ENCODE results near the gene WWP2.
"Not testable (repeated sequence)": the region's sequence is repeated elsewhere in the genome, so short reads cannot be mapped to it uniquely, and the experiment has no call there.

The WWP2 gene

DNA sequence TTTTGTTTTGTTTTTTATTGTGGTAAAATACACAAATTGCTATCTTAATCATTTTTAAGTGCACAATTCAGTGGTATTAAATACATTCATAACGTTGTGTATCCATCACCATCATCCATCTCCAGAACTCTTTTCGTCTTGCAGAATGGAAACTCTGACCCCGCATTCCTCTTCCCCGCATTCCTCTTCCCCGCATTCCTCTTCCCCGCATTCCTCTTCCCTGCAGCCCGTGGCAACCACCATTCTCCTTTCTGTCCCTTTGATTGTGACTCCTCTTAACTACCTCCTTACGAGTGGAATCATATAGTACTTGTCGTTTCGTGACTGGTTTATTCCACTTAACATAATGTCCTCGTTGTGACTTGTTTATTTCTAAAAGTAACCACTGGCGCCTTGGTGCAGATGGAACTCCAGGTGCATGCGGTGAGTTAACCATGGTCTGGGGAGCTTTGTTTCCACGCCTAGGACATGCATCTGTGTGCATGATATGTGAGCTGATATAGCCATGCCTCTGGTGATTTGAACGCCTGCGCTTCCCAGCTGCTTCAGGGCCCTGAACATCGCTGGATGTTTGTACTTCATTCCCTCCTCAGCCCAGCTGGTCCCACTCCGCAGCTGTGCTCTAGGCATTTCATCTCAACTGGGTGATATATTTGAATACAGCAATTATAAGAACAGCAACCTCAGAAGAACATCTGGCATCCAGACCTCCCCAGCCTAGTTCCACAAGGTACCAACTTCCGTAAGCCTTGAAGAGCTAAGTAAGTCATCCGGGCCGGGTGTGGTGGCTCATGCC is 181.3 kb downstream of the WWP2 start:
- not testable (repeated sequence) for DNase-seq (ENCODE audit: low spot score)

DNA sequence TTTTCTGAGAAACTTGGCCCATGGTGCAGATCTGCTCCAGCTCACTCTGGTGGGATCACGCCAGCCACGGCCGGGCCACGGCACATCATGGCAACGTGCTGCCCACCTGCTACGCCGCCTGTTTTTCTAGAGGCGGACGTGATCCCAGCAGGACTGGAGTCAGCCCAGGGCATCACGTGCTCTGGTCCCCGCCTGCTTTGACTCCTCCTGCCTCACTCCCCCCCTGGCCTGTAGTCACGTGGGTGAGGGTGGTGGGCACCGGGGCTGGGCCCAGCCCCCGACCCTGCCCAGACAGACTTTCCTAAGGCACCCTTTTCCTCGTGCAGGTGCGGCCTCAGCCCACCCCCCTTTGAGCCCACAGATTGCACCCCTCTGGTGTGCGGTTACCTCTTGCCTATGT is 188.3 kb downstream of the WWP2 start:
- DNase-seq (ENCODE audit: low spot score): not testable (repeated sequence)

DNA sequence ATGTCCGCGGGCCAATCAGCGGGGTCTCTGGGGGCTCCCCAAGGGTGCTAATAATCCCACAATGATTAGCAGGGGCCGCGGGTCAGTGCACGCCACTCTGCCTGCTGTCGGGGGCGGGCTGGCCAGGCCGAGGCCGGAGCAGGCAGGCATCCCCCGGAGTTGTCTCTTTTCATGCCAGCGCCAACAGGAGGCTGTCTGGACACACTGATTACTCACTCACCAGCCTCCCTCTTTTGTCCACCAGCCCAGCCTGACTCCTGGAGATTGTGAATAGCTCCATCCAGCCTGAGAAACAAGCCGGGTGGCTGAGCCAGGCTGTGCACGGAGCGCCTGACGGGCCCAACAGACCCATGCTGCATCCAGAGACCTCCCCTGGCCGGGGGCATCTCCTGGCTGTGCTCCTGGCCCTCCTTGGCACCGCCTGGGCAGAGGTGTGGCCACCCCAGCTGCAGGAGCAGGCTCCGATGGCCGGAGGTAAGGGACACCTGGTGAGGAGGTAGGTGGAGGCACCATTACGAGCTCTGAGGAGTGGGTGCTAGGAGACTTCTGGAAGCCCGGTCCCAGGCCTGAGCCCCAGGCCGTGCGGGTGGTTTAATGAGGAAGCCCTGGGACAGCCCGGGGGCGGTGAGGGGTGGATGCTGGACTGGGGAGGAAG is 189.0 kb downstream of the WWP2 start, which contains the start of gene CLEC18A:
Gene CLEC18A (plus strand): TSS at position 318 of the 655 bp plus-strand sequence. CDS start 33 bp downstream, at position 351.
- DNase-seq (ENCODE audit: low spot score): not testable (repeated sequence)

DNA sequence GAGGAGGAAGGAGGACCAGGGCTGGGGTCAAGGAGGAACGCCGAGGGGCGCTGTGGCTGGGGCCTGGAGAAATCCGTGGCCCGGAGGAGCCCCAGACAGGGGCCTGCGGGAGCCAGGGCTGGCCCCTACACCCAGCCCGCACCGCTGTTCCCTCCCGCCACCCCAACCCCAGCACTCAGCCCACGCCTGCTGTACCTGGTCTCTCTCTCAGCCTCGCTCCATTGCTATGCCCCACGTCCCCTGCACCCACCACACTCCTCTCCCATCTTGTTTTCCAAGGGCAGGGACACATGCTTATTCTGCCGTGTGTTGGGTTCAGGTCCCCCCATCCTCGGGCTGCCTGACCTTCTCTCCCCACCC is 189.5 kb downstream of the WWP2 start:
- not testable (repeated sequence) for DNase-seq (ENCODE audit: low spot score)

DNA sequence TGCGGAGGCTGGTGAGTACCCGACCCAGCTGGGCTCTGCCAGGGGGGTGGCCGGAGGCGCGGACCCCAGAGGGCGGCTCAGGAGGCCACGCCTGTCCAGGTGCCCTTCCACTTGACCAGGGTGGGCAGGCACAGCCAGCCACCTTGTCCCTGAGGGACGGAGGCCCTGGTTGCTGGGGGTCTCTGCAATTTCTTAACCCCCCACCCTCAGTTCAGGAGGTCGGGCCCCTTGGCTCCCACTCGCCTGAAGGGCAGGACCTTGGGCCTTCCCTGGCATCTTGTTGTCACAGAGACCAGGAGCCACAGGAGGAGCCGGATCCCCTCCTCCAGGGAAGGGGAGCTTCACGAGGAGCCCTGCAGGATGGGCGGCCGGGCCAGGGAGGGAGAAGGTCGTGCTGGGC is 190.0 kb downstream of the WWP2 start:
- not testable (repeated sequence) for DNase-seq (ENCODE audit: low spot score)

DNA sequence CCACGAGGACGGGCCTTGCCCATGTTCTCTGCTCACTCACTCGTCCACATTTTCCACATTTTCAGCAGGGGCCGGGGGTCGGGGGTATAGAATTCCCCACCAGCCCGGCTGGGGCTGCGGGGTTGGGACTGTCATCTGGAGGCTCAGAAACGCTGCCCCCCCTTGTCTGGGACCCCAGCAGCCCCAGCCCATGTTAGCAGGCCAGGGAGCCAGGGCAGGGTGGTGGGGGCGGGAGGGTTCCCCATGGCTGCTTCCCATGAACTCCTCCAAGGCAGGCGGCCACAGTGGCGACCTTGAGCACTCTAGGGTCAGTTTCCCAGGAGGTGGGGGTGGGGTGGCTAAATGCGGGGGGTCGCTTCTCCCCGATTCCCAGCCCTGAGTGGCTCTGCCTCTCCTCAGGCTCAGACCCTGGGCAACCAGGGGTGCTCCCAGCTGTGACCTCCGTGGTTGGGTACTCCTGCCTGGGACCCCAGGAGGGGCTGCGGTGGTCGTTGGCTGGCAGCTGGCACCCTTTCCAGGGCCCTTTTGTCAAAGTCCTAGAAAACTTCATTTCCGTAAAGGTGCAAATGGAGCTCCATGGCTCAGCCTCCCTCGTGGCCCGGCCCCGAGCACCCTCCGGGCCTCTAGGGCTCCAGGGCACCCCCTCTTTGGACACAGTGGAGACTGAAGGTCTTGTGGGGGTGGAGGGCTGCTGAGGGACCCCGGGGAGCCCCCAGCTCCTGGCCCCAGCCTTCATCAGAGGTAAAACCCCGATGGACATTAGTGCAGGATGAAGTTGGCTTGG is 190.6 kb downstream of the WWP2 start:
- DNase-seq (ENCODE audit: low spot score): not testable (repeated sequence)

DNA sequence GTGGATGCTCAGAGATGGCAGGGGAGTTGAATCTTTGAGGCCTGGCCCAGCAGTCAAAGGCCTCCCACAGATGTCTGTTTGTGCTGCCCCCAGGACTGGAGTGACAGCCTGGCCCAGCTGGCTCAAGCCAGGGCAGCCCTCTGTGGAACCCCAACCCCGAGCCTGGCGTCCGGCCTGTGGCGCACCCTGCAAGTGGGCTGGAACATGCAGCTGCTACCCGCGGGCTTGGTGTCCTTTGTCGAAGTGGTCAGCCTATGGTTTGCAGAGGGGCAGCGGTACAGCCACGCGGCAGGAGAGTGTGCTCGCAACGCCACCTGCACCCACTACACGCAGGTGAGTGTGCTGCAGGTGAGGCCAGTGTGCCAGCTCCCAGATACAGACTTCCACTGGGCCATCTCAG is 192.1 kb downstream of the WWP2 start:
- DNase-seq (ENCODE audit: low spot score): not testable (repeated sequence)

DNA sequence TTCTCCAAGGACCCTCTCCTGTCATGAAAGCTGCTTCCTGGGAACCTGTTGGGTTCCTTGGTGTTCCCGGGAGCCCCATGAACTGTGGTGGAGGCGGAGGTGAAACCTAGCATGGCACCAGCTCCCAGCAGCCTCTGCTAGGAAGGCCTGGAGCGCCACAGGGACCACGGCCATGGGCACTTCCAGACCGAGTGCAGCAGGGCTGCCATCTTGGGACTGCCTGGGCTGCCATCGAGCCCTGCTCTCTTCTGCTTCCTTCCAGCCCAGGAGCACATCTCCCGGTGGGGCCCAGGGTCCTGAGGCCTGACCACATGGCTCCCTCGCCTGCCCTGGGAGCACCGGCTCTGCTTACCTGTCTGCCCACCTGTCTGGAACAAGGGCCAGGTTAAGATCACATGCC is 201.2 kb downstream of the WWP2 start:
- not testable (repeated sequence) for DNase-seq (ENCODE audit: low spot score)

DNA sequence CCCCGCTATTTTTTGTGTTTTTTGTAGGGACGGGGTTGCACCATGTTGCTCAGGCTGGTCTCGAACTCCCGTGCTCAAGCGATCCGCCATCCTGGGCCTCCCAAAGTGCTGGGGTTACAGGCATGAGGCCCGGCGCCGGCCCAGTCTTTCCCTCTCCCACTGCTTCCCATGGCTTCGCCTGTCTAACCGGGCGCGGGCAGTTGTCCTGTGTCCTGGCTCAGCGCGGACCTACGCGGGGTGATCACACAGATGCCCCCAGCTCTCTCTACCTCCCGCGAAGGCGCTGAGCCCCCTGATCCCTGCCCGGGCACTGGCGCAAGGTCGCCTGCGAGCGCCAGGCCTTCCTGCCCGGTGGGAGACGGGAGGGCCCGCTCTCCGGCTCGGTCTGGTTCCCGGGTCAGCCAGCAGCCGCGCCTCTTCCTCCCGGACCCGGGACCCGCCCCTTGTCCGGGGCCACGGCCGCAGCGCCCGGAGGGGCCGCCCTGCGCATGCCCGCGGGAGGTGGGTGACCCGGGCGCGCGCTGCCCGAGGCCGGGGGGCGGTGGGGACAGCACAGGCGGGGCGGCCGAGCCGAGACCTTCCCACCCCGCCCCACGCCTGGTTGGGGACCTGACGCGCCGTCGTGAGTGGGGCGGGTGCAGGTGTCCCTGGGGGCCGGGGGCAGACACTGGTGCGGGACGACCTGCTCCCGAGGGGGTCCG is 203.0 kb downstream of the WWP2 start:
- not testable (repeated sequence) for DNase-seq (ENCODE audit: low spot score)

DNA sequence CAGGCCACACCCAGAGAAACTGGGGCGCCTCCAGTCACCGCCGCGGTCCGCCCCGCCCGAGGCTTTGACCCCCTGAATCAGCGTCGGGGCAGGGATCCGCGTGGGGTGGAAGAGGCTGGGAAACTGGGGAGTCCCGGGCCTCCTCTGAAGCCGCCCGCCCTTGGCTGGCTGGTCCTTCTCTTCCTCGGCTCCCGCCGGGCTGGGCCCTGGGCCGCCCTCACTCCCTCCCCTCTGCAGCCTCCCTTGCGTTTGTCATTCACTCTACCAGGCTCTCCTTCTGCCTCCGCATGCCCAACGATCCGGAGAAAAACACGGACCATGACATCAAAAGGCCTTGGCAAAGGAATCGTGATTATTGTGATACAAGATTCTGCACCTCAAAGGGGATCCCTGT is 203.5 kb downstream of the WWP2 start:
- not testable (repeated sequence) for DNase-seq (ENCODE audit: low spot score)

DNA sequence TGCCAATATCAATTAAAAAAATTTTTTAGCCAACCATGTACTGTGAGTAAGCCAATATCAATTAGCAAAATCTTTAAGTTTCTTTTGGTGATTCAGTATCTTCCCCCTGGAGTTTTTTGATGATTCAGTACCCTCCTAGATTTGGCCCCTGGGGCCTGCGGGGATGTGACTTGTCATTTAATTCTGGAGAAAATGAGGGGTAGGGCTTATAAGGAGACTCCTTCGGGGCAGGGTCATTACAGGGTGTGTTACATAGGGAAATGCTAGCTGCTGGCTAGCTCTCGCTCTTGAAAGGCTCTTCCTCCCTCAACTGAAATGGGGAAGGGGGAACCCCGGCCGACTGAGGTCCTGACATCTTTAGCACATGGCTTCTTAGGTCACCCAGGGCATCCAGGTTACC is 205.6 kb downstream of the WWP2 start:
- DNase-seq (ENCODE audit: low spot score): not testable (repeated sequence)

DNA sequence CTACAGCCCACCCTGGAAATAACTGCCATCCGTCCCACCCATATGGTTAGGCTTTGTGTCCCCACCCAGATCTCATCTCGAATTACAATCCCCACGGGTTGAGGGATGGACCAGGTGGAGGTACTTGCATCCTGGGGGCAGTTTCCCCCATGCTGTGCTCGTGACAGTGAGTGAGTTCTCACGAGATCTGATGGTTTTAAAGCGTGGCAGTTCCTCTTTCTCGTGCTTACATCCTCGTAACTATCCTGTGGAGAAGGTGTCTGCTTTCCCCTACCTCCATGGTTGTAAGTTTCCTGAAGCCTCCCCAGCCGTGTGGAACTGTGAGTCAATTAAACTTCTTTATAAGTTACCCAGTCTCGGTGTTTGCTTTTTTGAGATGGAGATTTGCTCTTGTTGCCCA is 206.0 kb downstream of the WWP2 start:
- DNase-seq (ENCODE audit: low spot score): not testable (repeated sequence)

DNA sequence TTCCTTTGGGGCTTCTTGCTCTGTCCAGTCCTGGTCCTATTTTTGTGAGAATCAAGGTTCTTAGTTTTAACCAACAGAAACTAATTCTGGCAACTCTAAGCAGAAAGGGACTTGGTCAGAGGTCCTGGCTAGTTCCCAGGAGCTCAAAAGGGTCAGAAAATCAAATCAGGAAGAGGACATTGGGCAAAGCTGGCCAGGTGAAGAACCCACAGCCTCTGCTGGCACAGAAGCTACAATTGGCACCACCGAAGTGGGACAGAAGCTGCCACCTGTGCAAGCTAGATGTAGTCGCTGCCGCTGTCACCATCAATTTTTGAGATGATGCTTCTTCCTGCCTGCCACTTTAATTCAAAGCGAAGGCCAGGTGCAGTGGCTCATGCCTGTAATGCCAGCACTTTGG is 207.5 kb downstream of the WWP2 start:
- DNase-seq (ENCODE audit: low spot score): not testable (repeated sequence)

DNA sequence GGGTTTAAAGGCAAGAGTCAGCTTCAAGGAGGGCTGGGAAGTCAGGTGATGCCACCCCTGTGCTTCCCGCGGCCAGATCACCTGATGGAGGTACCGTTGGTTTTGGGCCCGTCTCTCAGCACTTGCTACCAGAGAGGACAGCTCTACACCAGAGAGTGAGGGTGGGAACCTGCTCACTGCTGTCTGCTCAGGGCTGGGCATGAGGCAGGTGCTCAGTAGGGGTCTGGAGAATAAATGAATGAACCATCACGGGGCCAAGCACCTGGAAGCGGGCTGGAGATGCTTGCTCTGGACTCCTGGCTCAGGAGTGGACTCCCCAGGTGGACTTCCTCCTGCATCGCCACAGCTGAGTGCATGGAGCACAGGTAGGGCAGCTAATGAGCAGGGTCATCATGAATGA is 210.0 kb downstream of the WWP2 start:
- not testable (repeated sequence) for DNase-seq (ENCODE audit: low spot score)

DNA sequence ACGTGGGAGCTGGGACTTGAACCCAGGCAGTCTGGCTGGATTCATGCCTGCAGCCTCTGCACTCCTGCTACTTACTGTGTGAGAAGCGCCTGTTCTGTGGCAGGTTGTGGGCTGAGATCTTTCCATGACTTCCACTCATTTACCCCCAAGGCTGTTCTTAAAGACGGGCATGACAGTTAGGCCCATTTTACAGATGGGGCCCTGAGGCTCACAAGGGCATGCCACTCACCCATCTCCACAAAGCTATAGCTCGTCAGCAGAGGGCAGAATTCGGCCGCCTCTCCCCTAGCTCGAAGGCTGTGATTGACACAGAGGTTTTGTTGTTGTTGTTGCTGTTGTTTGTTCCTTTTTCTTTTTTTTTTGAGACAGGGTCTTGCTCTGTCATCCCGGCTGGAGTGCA is 210.8 kb downstream of the WWP2 start:
- not testable (repeated sequence) for DNase-seq (ENCODE audit: low spot score)

DNA sequence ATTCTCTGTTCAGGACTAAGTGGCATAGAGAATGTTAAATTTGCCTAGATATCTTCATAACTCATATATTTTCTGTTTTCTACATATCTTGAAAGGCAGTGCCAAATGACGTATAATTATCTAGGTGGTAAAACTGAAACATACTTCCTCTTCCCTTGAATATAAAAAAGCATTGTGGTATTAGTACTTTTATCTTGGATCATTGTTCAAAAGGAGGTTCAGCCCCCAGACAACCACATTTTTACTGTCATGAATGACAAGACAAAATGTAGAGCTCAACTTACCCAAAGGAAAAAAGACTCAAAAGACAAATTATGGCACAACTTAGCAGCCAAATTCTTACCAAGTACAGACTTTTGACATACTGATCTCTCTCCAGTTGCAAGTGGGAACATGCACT is 223.1 kb downstream of the WWP2 start:
- DNase-seq (ENCODE audit: low spot score): not testable (repeated sequence)
